Activated CD8-positive, alpha-beta memory T cell treated with anti-CD3 and anti-CD28 coated beads, Interleukin-2, amount 50 U/mL, for 24 hours (primary cell): Measurements from ENCODE around the gene UBAP2.

Experiments
- DNase-seq: peaks from one replicate; pipeline ENCODE4 v3.0.0-alpha.2; 2020; ENCODE audit errors: extremely low read depth

Gene UBAP2

GRCh38 chr9:34048727-34049629 is at the start of gene UBAP2:
TSS of gene UBAP2 (minus strand) at chr9:34048887. CDS start at chr9:34017148, 31,739 bp downstream.
- DNase-seq: peak; percentile 92

- DNase-seq: no peak
Observed at GRCh38 chr9:34098307-34098706, 49.6 kb upstream of the UBAP2 start.

DNA sequence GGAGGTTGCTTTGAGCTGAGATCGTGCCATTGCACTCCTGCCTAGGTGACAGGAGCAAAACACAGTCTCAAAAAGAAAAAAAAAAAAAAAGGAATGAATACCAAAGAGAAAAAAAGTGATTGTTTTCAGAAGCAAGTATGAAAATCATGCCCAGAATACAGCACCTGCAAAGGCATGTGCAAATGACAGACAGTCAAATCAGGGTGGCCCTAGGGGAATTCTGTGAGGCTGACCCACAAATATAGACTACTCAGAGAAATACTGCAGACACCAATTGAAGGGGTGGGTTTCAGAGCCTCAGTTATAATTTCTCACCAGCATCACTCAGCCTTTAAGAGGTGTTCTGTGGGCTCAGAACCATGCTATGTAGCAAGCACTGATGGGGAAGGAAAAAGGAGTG is 49.2 kb upstream of the UBAP2 start:
- DNase-seq: no peak

DNA sequence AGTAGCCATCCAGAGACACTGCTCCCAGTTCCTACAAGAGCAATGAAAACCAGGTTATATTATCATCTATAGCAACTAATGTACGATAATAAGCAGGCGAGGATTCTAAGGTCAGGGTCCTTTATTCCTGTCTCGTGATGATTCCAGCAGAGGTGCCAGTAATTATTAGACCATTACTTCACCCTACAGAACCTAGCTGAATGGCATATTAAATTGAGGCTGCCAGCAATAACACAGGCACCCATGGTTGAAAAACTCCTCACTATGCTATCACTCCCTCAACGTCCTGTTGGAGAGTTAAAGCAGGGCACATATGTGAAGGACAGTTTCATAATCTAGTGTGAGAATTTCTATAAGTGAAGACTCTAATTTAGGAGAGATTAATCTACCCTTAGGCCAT is 48.1 kb upstream of the UBAP2 start:
- no peak for DNase-seq

GRCh38 chr9:34093578-34093977 is 44.9 kb upstream of the UBAP2 start:
- DNase-seq: no peak

- DNase-seq: no peak
Observed at GRCh38 chr9:34089311-34089710, 40.6 kb upstream of the UBAP2 start.

DNA sequence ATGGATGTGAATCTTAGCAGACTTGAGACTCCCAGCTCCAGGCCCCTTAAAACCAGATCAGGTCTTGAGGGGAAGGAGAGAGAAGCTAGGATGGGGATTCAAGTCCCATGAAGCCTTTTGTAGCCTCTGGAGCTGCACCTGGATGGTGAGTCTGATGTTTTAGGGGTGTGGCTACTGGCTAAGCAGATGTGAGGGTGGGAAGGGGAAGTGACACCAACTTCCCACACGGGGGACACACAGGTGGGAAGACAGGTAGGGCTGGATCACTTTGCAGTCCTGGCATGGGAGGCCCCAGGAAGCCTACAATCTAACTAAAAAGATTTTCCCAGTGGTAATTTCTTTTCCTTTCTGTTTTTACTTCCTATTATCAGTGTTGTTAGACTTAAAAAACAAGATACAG is 38.7 kb upstream of the UBAP2 start:
- DNase-seq: no peak

- DNase-seq: no peak
Observed at GRCh38 chr9:34086864-34087263, 38.2 kb upstream of the UBAP2 start.

GRCh38 chr9:34085581-34086500 is 37.2 kb upstream of the UBAP2 start:
- DNase-seq: no peak

GRCh38 chr9:34084562-34084961 is 35.9 kb upstream of the UBAP2 start:
- no peak for DNase-seq

- no peak for DNase-seq
Observed at GRCh38 chr9:34079181-34079580, 30.5 kb upstream of the UBAP2 start.

GRCh38 chr9:34072868-34073590 is 24.3 kb upstream of the UBAP2 start:
- DNase-seq: no peak

DNA sequence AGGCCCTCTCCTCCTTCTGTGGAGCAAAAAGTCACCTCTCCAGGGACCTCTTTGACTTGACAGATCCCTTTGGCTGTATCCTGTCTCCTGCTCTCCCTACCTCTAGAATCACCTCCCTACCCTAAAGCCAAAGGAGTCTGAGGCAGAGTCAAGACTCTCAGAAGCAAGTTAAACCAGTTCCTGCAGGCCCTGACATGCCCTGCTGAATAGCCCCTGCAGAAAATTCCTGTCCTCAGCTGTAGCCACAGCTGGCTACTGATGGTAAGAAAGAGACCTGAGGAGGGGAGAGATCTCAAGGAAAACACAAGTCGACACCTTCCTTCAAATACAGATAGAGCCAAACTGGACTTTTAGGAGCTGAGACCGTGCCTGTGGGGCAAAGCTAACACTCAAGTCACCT is 23.7 kb upstream of the UBAP2 start:
- DNase-seq: no peak

GRCh38 chr9:34070606-34071324 is 22.1 kb upstream of the UBAP2 start:
- DNase-seq: no peak

DNA sequence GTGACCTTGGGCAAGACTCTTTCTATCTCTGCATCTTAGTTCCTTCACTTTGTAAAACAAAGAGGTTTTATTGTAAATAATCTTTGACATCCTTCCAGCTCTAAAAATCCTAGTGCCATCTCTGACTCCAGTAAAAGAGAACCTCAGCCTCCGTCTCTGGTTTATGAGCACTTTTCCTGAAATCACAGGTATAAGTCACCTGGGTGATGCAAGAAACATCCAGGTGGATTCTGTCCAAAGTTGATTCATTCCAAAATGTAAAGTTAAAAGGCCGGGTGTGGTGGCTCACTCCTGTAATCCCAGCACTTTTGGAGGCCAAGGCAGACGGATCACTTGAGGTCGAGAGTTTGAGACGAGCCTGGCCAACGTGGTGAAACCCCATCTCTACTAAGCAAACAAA is 21.1 kb upstream of the UBAP2 start:
- DNase-seq: no peak

GRCh38 chr9:34065541-34065940 is 16.9 kb upstream of the UBAP2 start:
- DNase-seq: no peak

DNA sequence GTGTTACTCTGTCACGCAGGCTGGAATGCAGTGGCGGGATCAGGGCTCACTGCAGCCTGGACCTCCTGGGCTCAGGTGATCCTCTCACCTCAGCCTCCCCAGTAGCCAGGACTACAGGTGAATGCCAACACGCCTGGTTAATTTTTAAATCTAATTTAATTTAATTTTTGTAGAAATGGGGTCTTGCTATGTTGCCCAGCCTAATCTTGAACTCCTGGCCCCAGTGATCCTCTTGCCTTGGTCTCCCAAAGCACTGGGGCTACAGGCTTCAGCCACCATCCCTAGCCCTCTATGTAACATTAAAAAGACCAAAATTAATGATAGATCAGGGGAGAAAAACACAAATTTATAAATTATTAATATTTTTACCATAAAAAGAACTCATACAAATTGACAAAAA is 11.3 kb upstream of the UBAP2 start:
- no peak for DNase-seq

DNA sequence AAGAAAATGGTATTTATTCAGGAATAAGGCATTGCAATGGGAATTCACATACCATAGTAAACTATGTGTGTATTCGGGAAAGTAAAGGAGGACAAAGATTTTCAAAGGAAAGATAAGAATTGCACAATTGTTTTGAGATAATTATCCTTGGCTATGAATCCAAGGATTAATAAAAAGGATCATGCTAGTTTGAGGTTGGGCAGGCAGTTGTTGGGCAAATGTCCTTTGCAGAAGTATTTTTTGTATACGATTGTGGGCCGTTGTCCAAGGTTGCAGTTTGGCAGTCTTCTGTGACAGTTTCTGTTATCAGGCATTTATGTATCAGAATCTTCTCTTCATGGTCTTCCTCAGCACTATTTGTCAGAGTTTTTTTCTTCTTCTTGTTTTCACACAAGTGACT is 10.6 kb upstream of the UBAP2 start:
- no peak for DNase-seq

DNA sequence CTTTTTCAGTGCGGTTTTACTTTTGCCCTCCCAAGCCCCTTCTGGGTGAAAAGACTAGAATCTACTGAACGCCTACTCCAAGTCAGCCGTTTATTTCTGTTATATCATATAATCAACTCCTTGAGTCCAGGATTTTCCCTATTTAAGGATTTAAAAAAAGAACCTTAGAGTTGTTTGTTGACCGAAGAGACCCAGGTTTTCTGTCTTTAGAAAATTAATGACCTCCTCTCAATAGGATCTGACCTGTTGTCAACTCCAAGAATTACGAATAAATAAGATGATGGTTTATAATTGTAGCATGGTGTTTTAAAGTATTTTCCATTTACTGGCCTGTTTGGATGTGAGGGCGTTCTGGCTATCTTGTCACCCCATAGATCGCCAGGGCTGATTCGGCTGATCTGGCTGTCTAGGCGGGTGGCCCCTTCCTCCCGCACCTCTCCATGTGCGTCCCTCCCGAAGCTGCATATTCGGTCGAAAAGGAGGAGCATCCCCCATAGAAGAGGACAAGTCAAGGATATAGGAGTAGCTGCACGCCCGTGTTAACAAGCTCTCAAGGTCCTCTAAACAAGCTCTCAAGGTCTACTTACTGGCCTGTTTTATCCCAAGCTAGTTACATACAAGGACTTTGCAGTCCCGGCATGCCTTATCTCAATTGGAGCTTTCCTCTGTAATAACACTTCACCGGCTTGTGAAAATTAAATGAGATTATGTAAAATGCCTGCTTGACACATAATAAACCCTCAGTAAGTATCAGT is 1.1 kb upstream of the UBAP2 start:
- no peak for DNase-seq

GRCh38 chr9:34047864-34048726 is 592 bp downstream of the UBAP2 start:
- DNase-seq: peak; percentile 29
